Measurements from ENCODE around the gene JMJD1C. TPM values are rescaled to one million over a fixed set of nuclear protein-coding genes. Genes with fewer than 3 reads are reported as not detected.
A peak's percentile ranks its signal among the peaks of the same experiment; 100 is the strongest.

Gene JMJD1C
- total RNA-seq, 2 experiments from 2014 or later = 389 to 399 TPM

DNA sequence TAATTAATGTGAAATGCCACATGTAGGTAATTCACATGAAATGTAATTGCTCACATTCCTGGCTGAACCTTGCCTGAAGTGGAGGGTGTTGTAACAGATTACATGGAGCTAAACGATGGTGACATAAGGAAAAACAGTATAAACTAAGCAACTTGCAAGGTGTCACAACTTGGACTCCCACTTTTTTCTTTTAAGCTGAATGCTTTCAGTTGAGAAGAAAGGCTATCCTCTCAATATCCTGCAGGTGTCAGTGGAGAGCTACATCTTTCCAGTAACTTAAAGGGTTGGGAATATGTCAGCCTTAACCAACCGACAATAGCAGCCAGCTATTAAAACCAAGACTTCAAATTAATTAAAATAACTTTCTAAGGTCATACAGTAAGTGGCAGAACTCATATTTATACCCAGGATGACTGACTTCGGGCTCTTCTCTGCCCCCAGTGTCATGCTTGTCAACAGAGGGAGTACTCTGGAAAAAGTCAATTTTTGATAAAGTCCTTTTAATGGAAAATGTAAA lies 299.0 kb downstream of the JMJD1C start:
- DNase-seq (peak in 4 of 14 experiments; percentile 30 to 80 (median 72)), ATAC-seq (ENCODE audit: poor library complexity) (peak; percentile 82)
- H3K27ac ChIP-seq (ENCODE audit: low read depth in 1 of 2, low read length in 2 of 2) = no peak overlapping the region
- no peaks in the 10 kb centered on the region for H3K4me1 ChIP-seq (ENCODE audit: insufficient read depth, low read length)
- H3K36me3 ChIP-seq (ENCODE audit: insufficient read depth, low read length) = peaks cover 52% of the 10 kb centered on the region
- H3K9me3 ChIP-seq (ENCODE audit: control insufficient read depth in 1 of 2, insufficient read depth in 1 of 2, low read length in 2 of 2) = no peaks in the 10 kb centered on the region
- TF ChIP-seq, protein P1, sequence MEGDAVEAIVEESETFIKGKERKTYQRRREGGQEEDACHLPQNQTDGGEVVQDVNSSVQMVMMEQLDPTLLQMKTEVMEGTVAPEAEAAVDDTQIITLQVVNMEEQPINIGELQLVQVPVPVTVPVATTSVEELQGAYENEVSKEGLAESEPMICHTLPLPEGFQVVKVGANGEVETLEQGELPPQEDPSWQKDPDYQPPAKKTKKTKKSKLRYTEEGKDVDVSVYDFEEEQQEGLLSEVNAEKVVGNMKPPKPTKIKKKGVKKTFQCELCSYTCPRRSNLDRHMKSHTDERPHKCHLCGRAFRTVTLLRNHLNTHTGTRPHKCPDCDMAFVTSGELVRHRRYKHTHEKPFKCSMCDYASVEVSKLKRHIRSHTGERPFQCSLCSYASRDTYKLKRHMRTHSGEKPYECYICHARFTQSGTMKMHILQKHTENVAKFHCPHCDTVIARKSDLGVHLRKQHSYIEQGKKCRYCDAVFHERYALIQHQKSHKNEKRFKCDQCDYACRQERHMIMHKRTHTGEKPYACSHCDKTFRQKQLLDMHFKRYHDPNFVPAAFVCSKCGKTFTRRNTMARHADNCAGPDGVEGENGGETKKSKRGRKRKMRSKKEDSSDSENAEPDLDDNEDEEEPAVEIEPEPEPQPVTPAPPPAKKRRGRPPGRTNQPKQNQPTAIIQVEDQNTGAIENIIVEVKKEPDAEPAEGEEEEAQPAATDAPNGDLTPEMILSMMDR (IDR thresholded peaks at IDR 0.05) = peak; percentile 88
- H3K9me3 Mint-ChIP-seq = no peaks in the 10 kb centered on the region
- H3K36me3 Mint-ChIP-seq (ENCODE audit: low read depth) = peaks cover 61% of the 10 kb centered on the region
- intact Hi-C loops (cut with DNase I, micrococcal nuclease) = loop anchor here (1.0 to 5.0 kb wide), 5 partner anchors 463 to 811 kb away; no protein-coding TSS in a partner anchor
- no peak overlapping the region for H3K4me3 ChIP-seq (ENCODE audit: low read length)
- no peaks in the 10 kb centered on the region for H3K27me3 ChIP-seq (ENCODE audit: control insufficient read depth in 1 of 2, insufficient read depth in 2 of 2, low read length in 2 of 2)
- no peaks in the 10 kb centered on the region for H3K27me3 Mint-ChIP-seq
- peak overlapping the region; percentile 69 for H3K27ac Mint-ChIP-seq
- CTCF ChIA-PET = interaction anchor here (0.7 to 4.2 kb wide), 14 partner anchors 8 to 553 kb away, joined by 3 to 41 read pairs (median 4); no protein-coding TSS in a partner anchor
- H3K4me1 Mint-ChIP-seq (ENCODE audit: low read depth) = peaks cover 6% of the 10 kb centered on the region
- POLR2A ChIA-PET = interaction anchor here (0.6 to 3.5 kb wide), 9 partner anchors 8 to 958 kb away, joined by 3 to 33 read pairs (median 5); partner anchors contain the start of gene NRBF2
- H3K4me3 Mint-ChIP-seq = no peak overlapping the region

DNA sequence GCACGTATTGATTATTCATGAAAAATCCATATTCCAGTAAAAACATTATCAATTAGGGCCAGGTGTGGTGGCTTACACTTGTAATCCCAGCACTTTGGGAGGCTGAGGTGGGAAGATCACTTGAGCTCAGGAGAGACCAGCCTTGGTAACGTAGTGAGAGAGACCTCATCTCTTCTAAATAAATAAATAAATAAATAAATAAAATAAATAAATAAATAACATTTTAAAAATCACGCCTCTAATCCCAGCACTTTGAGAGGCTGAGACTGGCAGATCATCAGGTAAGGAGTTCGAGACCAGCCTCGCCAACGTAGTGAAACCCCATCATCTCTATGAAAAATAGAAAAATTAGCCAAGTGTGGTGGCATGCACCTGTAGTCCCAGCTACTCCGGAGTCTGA lies 300.5 kb downstream of the JMJD1C start:
- intact Hi-C loops (cut with DNase I, micrococcal nuclease) = loop anchor here in 1 of 2 experiments (5.0 kb wide), 1 partner anchor 812 kb away; no protein-coding TSS in a partner anchor
- H3K4me3 Mint-ChIP-seq = peak overlapping the region; percentile 35
- peak overlapping the region; percentile 45 for H3K27ac Mint-ChIP-seq

DNA sequence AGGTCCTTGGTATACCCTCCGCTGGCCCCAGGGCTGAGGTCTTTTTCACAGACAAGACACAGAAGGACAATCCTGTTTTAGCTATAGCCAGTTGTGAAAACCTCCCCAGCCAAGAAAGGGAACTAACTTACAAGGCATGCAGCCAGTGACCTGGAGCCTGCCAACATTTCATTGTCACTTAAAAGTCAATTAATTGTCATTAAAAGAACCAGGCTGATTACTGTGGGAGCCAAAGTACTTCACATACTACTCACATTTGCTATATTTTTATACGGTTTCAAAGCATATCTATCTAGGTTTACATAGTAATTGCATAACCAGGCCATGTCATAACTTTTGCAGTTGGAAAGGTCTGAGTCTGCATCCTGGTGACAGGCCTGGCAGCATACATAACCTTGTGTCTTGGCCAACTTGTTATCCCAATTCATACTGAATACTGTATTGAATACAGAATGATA lies 301.6 kb downstream of the JMJD1C start:
- intact Hi-C loops (cut with DNase I, micrococcal nuclease) = no loop called here
- POLR2A ChIA-PET = interaction anchor here (0.5 kb wide), 1 partner anchor 1024 kb away, joined by 3 read pairs; no protein-coding TSS in a partner anchor
- H3K9me3 Mint-ChIP-seq = no peaks in the 10 kb centered on the region
- DNase-seq (no peak), ATAC-seq (ENCODE audit: poor library complexity) (no peak)
- H3K36me3 ChIP-seq (ENCODE audit: insufficient read depth, low read length) = peaks cover 26% of the 10 kb centered on the region
- peaks cover 36% of the 10 kb centered on the region for H3K36me3 Mint-ChIP-seq (ENCODE audit: low read depth)
- H3K4me1 Mint-ChIP-seq (ENCODE audit: low read depth) = peaks cover 10% of the 10 kb centered on the region
- H3K27me3 ChIP-seq (ENCODE audit: control insufficient read depth in 1 of 2, insufficient read depth in 2 of 2, low read length in 2 of 2) = no peaks in the 10 kb centered on the region
- H3K4me1 ChIP-seq (ENCODE audit: insufficient read depth, low read length) = no peaks in the 10 kb centered on the region
- no peak overlapping the region for H3K27ac ChIP-seq (ENCODE audit: low read depth in 1 of 2, low read length in 2 of 2)
- H3K4me3 Mint-ChIP-seq = no peak overlapping the region
- no peak overlapping the region for H3K27ac Mint-ChIP-seq
- TF ChIP-seq, protein P1 (IDR thresholded peaks at IDR 0.05) = no peak
- CTCF ChIA-PET = interaction anchor here (1.1 to 2.0 kb wide), 2 partner anchors 31 to 556 kb away, joined by 3 to 5 read pairs; no protein-coding TSS in a partner anchor
- no peak overlapping the region for H3K4me3 ChIP-seq (ENCODE audit: low read length)
- no peaks in the 10 kb centered on the region for H3K9me3 ChIP-seq (ENCODE audit: control insufficient read depth in 1 of 2, insufficient read depth in 1 of 2, low read length in 2 of 2)
- H3K27me3 Mint-ChIP-seq = no peaks in the 10 kb centered on the region

More for the DNA sequence above, 300.5 kb downstream of the JMJD1C start:
- CTCF ChIA-PET = interaction anchor here (1.1 to 4.2 kb wide), 3 partner anchors 30 to 555 kb away, joined by 3 to 41 read pairs (median 35); no protein-coding TSS in a partner anchor
- no peaks in the 10 kb centered on the region for H3K9me3 Mint-ChIP-seq
- peaks cover 36% of the 10 kb centered on the region for H3K36me3 ChIP-seq (ENCODE audit: insufficient read depth, low read length)
- H3K27me3 Mint-ChIP-seq = no peaks in the 10 kb centered on the region
- H3K4me1 Mint-ChIP-seq (ENCODE audit: low read depth) = peaks cover 11% of the 10 kb centered on the region
- H3K27ac ChIP-seq (ENCODE audit: low read depth in 1 of 2, low read length in 2 of 2) = no peak overlapping the region
- TF ChIP-seq, protein P1 (IDR thresholded peaks at IDR 0.05) = no peak
- H3K9me3 ChIP-seq (ENCODE audit: control insufficient read depth in 1 of 2, insufficient read depth in 1 of 2, low read length in 2 of 2) = no peaks in the 10 kb centered on the region
- DNase-seq = no peak
- H3K27me3 ChIP-seq (ENCODE audit: control insufficient read depth in 1 of 2, insufficient read depth in 2 of 2, low read length in 2 of 2) = no peaks in the 10 kb centered on the region
- no peak overlapping the region for H3K4me3 ChIP-seq (ENCODE audit: low read length)
- ATAC-seq (ENCODE audit: poor library complexity) = no peak
- no peaks in the 10 kb centered on the region for H3K4me1 ChIP-seq (ENCODE audit: insufficient read depth, low read length)
- H3K36me3 Mint-ChIP-seq (ENCODE audit: low read depth) = peaks cover 47% of the 10 kb centered on the region
- POLR2A ChIA-PET = interaction anchor here (3.5 kb wide), 1 partner anchor 555 kb away, joined by 33 read pairs; no protein-coding TSS in a partner anchor

All from CD4-positive, alpha-beta T cell (primary cell).